GM18861 (cell line): Measurements from ENCODE around the gene ESR2.
"Not testable (repeated sequence)": the region's sequence is repeated elsewhere in the genome, so short reads cannot be mapped to it uniquely, and the experiment has no call there.

ENCODE experiments used
- ATAC-seq: cut with Tn5 transposase; IDR thresholded peaks from one replicate; pipeline ENCODE4 v1.9.1; 2021; ENCODE audit not compliant: unreplicated experiment

The ESR2 gene

GRCh38 chr14:64049616-64050381 is 244.4 kb downstream of the ESR2 start:
- ATAC-seq = no peak

GRCh38 chr14:64045091-64045490 is 249.1 kb downstream of the ESR2 start:
- no peak for ATAC-seq

GRCh38 chr14:64043296-64043695 is 250.9 kb downstream of the ESR2 start:
- ATAC-seq = not testable (repeated sequence)

- ATAC-seq = no peak
Observed at GRCh38 chr14:64040044-64040443, 254.1 kb downstream of the ESR2 start.

- ATAC-seq = no peak
Observed at GRCh38 chr14:64038841-64039542, 255.2 kb downstream of the ESR2 start.

- ATAC-seq = not testable (repeated sequence)
Observed at GRCh38 chr14:64037869-64038745, 256.1 kb downstream of the ESR2 start.

GRCh38 chr14:64035143-64035542 is 259.0 kb downstream of the ESR2 start:
- no peak for ATAC-seq
